SK-N-SH (cell line): Measurements from ENCODE around the gene TRIM72. TPM values are rescaled to one million over a fixed set of nuclear protein-coding genes. Genes with fewer than 3 reads are reported as not detected.
A peak's percentile ranks its signal among the peaks of the same experiment; 100 is the strongest.

Experiments used
- CTCF ChIA-PET: fragments of 300-600, 350-600 bp; formaldehyde crosslinking; extraction: SDS; loops from one replicate; lab custom pipeline; 2021; lab: Yijun Ruan, JAX
- POLR2A ChIA-PET: fragments of 350-600 bp; sonication (Branson Sonifier 250); formaldehyde crosslinking; extraction: SDS; loops from one replicate; lab custom pipeline; 2020; ENCODE audit warnings: antibody characterized with exemption, inconsistent platforms; lab: Yijun Ruan, JAX
- DNase-seq: peaks from one replicate; pipeline ENCODE4 v3.0.0; 2012
- H2AFZ ChIP-seq: fragments of 200-600 bp; sonication (generic); 2 replicates; pipeline ENCODE4 v1.8.1; 2016; ENCODE audit warnings: antibody characterized with exemption, mild to moderate bottlenecking, low read depth
- H3F3A ChIP-seq: fragments of 200-600 bp; sonication (generic); replicated peaks from 2 replicates; pipeline ENCODE3; 2016; ENCODE audit warnings: antibody characterized with exemption, mild to moderate bottlenecking; ENCODE audit not compliant: insufficient read depth
- H3K27ac ChIP-seq, 2 experiments: fragments of 200-500 bp in 1 of 2; fragments of 200-600 bp in 1 of 2; sonication (Bioruptor generic) in 1 of 2; sonication (generic), shearing (Covaris generic) in 1 of 2; 2 replicates each; pipeline versions ENCODE4 v1.5.1 to v1.6.1; 2014 to 2016; ENCODE audit warnings: low read depth in 2 of 2, inconsistent platforms in 1 of 2, low read length in 1 of 2, mild to moderate bottlenecking in 1 of 2, mixed read lengths in 1 of 2
- H3K27me3 ChIP-seq: fragments of 200-600 bp; sonication (generic), shearing (Covaris generic); 2 replicates; pipeline ENCODE4 v1.6.1; 2016; ENCODE audit warnings: mixed run types; ENCODE audit not compliant: insufficient read depth
- H3K36me3 ChIP-seq, 2 experiments: fragments of 200-500 bp in 1 of 2; fragments of 200-600 bp in 1 of 2; sonication (Bioruptor generic) in 1 of 2; sonication (generic) in 1 of 2; replicated peaks in 1 of 2; 2 replicates each; pipeline versions ENCODE3 to v1.5.1; 2014 to 2016; ENCODE audit warnings: low read length in 1 of 2, mild to moderate bottlenecking in 1 of 2; ENCODE audit not compliant: insufficient read depth in 2 of 2, control insufficient read depth in 1 of 2
- H3K4me1 ChIP-seq, 2 experiments: fragments of 200-500 bp in 1 of 2; fragments of 200-600 bp in 1 of 2; sonication (Bioruptor generic) in 1 of 2; sonication (generic), shearing (Covaris generic) in 1 of 2; 2 replicates each; pipeline versions ENCODE4 v1.5.1 to v1.6.1; 2014 to 2016; ENCODE audit warnings: low read depth in 1 of 2, low read length in 1 of 2, mixed run types in 1 of 2; ENCODE audit not compliant: insufficient read depth in 2 of 2, control insufficient read depth in 1 of 2
- H3K4me2 ChIP-seq: fragments of 200-600 bp; sonication (generic), shearing (Covaris generic); 2 replicates; pipeline ENCODE4 v1.6.1; 2017; ENCODE audit warnings: mixed run types
- H3K4me3 ChIP-seq, 2 experiments: fragments of 200-500 bp in 1 of 2; fragments of 200-600 bp in 1 of 2; sonication (Bioruptor generic) in 1 of 2; sonication (generic), shearing (Covaris generic) in 1 of 2; 2 replicates each; pipeline versions ENCODE4 v1.5.1 to v1.8.1; 2014 to 2016; ENCODE audit warnings: low read depth in 2 of 2, inconsistent platforms in 1 of 2, low read length in 1 of 2, mild to moderate bottlenecking in 1 of 2, mixed read lengths in 1 of 2, moderate library complexity in 1 of 2
- H3K79me2 ChIP-seq: fragments of 200-600 bp; sonication (generic); 2 replicates; pipeline ENCODE4 v1.8.1; 2017; ENCODE audit warnings: mild to moderate bottlenecking; ENCODE audit not compliant: insufficient read depth
- H3K9ac ChIP-seq: fragments of 200-600 bp; sonication (generic); 2 replicates; pipeline ENCODE4 v1.6.1; 2017; ENCODE audit warnings: mixed run types
- H3K9me2 ChIP-seq: fragments of 200-600 bp; sonication (generic); 2 replicates; pipeline ENCODE4 v1.6.1; 2017; ENCODE audit warnings: mixed run types
- H3K9me3 ChIP-seq: fragments of 200-600 bp; sonication (generic); 2 replicates; pipeline ENCODE4 v1.6.1; 2017; ENCODE audit warnings: mixed run types, mild to moderate bottlenecking, moderate library complexity
- H4K20me1 ChIP-seq: fragments of 200-600 bp; sonication (generic); 2 replicates; pipeline ENCODE4 v1.6.1; 2017; ENCODE audit warnings: mild to moderate bottlenecking, mixed run types; ENCODE audit not compliant: insufficient read depth
- EZH2phosphoT487 ChIP-seq: fragments of 200-600 bp; sonication (generic); IDR thresholded peaks from 2 replicates; pipeline ENCODE4 v1.6.1; 2017; ENCODE audit warnings: low read depth, mixed run types, mild to moderate bottlenecking, antibody characterized with exemption, moderate library complexity, borderline replicate concordance
- FOXM1 ChIP-seq: IDR thresholded peaks from 2 replicates; pipeline ENCODE4 v1.4.0; 2012; ENCODE audit warnings: low read depth, mild to moderate bottlenecking
- GABPA ChIP-seq: IDR thresholded peaks from 2 replicates; pipeline ENCODE4 v1.4.0; 2012; ENCODE audit warnings: low read depth, mild to moderate bottlenecking
- TAF1 ChIP-seq: IDR thresholded peaks from 2 replicates; pipeline ENCODE4 v1.6.1; 2012; ENCODE audit warnings: low read depth, mild to moderate bottlenecking, low read length, moderate library complexity, borderline replicate concordance
- WGBS: methylation state at CpG from one replicate; pipeline ENCODE4 v1.1.6; 2017; ENCODE audit warnings: low lambda C conversion rate; 5-methylcytosine and 5-hydroxymethylcytosine counted together
- polyA plus RNA-seq, 3 experiments: library from polyadenylated mRNA; depleted of rRNA; stranded (reverse); fragments of >200 nt; gene quantifications; 2 replicates each; pipeline ENCODE4 v1.2.3, GENCODE V29; 2012
- TF ChIP-seq, protein P1 (sequence below): IDR thresholded peaks from 2 replicates; pipeline ENCODE4; 2012
- TF ChIP-seq, protein P2 (sequence below): fragments of 150-350 bp; IDR thresholded peaks from 2 replicates; pipeline ENCODE4 v1.6.1; 2017; ENCODE audit warnings: antibody characterized with exemption, low read length, low read depth, borderline replicate concordance

The TRIM72 gene
- polyA plus RNA-seq, 1 of the 3 experiments (the other 2 are of a cell fraction) = under 0.01 TPM

DNA sequence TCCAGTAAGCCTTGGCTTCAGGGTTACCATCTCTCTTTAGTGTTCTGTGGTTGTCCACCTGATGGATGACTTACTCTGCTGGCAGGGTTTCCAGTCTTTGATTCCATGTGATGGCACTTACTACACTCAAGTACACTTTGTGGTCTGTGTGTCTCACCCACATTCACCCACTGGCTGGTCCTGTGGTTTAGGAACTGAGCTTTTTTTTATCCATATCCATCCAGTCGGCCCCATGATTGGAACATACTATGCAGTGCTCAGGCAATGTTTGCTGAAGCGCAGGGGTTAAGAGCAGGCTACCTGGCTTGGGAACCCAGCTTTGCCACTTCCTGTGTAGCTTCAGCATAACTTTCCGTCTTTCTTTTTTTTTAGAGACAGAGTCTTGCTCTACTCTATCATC lies 36.8 kb upstream of the TRIM72 start:
- TF ChIP-seq, protein P1, sequence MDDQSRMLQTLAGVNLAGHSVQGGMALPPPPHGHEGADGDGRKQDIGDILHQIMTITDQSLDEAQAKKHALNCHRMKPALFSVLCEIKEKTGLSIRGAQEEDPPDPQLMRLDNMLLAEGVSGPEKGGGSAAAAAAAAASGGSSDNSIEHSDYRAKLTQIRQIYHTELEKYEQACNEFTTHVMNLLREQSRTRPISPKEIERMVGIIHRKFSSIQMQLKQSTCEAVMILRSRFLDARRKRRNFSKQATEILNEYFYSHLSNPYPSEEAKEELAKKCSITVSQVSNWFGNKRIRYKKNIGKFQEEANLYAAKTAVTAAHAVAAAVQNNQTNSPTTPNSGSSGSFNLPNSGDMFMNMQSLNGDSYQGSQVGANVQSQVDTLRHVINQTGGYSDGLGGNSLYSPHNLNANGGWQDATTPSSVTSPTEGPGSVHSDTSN = peak; percentile 29; the same call in 1 of the 2 replicates
- no peak for TF ChIP-seq EZH2phosphoT487
- H3K4me2 ChIP-seq = no peak overlapping the region
- no peaks in the 10 kb centered on the region for H3K27me3 ChIP-seq
- WGBS = 94% methylated on average over 3 of the region's 3 CpGs
- ChIA-PET POLR2A (no interaction called here), CTCF (interaction anchor here (1.4 to 2.1 kb wide), 2 partner anchors 17 to 236 kb away, joined by 3 to 7 read pairs; no protein-coding TSS in a partner anchor)
- peaks cover 6% of the 10 kb centered on the region for H3F3A ChIP-seq
- no peak for DNase-seq
- no peak overlapping the region for H3K4me3 ChIP-seq
- peaks cover 16% of the 10 kb centered on the region for H4K20me1 ChIP-seq
- no peaks in the 10 kb centered on the region for H3K9me3 ChIP-seq
- peaks cover 0 to 14% of the 10 kb centered on the region in 2 experiments for H3K36me3 ChIP-seq
- H3K4me1 ChIP-seq = peaks cover 0 to 2% of the 10 kb centered on the region in 2 experiments; a peak in 1 of 4 replicates
- peaks cover 29% of the 10 kb centered on the region for H3K79me2 ChIP-seq
- H2AFZ ChIP-seq = no peak overlapping the region
- H3K9me2 ChIP-seq = no peaks in the 10 kb centered on the region
- H3K27ac ChIP-seq = no peak overlapping the region
- no peak overlapping the region for H3K9ac ChIP-seq

DNA sequence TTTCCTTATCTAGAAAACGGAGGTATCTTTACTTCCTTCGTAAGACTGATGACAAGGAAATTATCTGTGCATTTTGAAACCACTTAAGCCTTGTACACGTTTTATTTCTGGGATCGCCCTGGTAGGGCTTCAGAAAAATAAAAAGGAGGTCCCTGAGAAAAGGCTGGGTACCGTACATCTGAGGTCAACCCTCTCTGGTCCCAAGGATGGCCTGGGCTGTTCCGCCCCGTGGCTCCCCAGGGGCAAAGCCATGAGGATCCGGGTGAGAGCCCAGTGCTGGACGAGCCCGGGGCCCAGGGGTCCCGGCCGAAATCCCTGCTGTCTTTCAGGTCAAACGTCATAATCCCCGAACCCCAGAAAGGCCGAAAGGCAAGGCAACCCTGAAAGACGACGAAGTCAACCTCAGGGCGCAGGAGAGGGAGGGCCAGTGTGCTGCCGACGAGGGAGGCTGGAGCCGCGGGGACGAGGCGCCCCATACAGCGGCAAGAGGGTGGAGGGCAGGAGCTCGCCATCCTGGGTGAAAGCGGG lies 34.6 kb upstream of the TRIM72 start:
- Histone ChIP-seq H3K36me3 (peaks cover 14 to 36% of the 10 kb centered on the region in 2 experiments), H3K9ac (peak overlapping the region; percentile 100), H3F3A (peaks cover 6% of the 10 kb centered on the region), H3K4me1 (peaks cover 9 to 15% of the 10 kb centered on the region in 2 experiments; a peak in 2 of 4 replicates), H2AFZ (peak overlapping the region; percentile 92), H3K4me2 (peak overlapping the region; percentile 92), H3K9me3 (no peaks in the 10 kb centered on the region), H3K4me3 (peak overlapping the region; percentile 77 to 99), H3K27me3 (no peaks in the 10 kb centered on the region), H3K27ac (peak overlapping the region; percentile 95), H3K9me2 (no peaks in the 10 kb centered on the region), H3K79me2 (peaks cover 50% of the 10 kb centered on the region), H4K20me1 (peaks cover 38% of the 10 kb centered on the region)
- TF ChIP-seq TAF1 (0 out of 2 replicates have a peak, but pooled peaks have one; percentile 58), GABPA (no peak), FOXM1 (no peak)
- TF ChIP-seq, protein P2, sequence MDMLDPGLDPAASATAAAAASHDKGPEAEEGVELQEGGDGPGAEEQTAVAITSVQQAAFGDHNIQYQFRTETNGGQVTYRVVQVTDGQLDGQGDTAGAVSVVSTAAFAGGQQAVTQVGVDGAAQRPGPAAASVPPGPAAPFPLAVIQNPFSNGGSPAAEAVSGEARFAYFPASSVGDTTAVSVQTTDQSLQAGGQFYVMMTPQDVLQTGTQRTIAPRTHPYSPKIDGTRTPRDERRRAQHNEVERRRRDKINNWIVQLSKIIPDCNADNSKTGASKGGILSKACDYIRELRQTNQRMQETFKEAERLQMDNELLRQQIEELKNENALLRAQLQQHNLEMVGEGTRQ = no peak
- 9% methylated on average over 20 of the region's 27 CpGs for WGBS
- ChIA-PET CTCF (interaction anchor here (0.9 to 1.1 kb wide), 2 partner anchors 195 to 280 kb away, joined by 3 read pairs; partner anchors contain the start of genes ARMC5 and HSD3B7), POLR2A (interaction anchor here (0.6 to 2.1 kb wide), 22 partner anchors 8 to 281 kb away, joined by 3 to 24 read pairs (median 5); partner anchors contain the start of genes ARMC5, HSD3B7, KAT8 and PRSS36)
- DNase-seq = no peak
